Measurements from ENCODE around the gene MYO10. TPM values are rescaled to one million over a fixed set of nuclear protein-coding genes. Genes with fewer than 3 reads are reported as not detected.
A peak's percentile ranks its signal among the peaks of the same experiment; 100 is the strongest.
"Not testable (repeated sequence)": the region's sequence is repeated elsewhere in the genome, so short reads cannot be mapped to it uniquely, and the experiment has no call there.

MYO10 gene
- total RNA-seq, 4 donors from 2014 or later = 5.6 to 11.0 (median 6.4) TPM

- TF ChIP-seq POLR2A (IDR thresholded peaks at IDR 0.05) (no peak), CTCF (IDR thresholded peaks at IDR 0.05) (no peak), EP300 (IDR thresholded peaks at IDR 0.05) (no peak), POLR2AphosphoS5 (IDR thresholded peaks at IDR 0.05) (no peak)
- H3K9me3 ChIP-seq = no peaks in the 10 kb centered on the region
- 47 to 84% methylated on average over 5 of the region's 5 CpGs for WGBS, 2 donors (ENCODE audit: low coverage in 1 of 2)
- peaks cover 0 to 9% (median 0%) of the 10 kb centered on the region in 3 donors for H3K4me1 ChIP-seq
- H3K4me3 ChIP-seq = no peak overlapping the region
- H3K36me3 ChIP-seq = no peaks in the 10 kb centered on the region
- no peaks in the 10 kb centered on the region for H3K27me3 ChIP-seq
- no peak overlapping the region for H3K27ac ChIP-seq
- ATAC-seq = peak; percentile 25
Observed at GRCh38 chr5:16726538-16726946, 209.5 kb downstream of the MYO10 start.

GRCh38 chr5:16725575-16725974 lies 210.5 kb downstream of the MYO10 start:
- no peak for ATAC-seq
- peaks cover 0 to 9% (median 0%) of the 10 kb centered on the region in 3 donors for H3K4me1 ChIP-seq
- H3K36me3 ChIP-seq = no peaks in the 10 kb centered on the region
- H3K27ac ChIP-seq = no peak overlapping the region
- H3K27me3 ChIP-seq = no peaks in the 10 kb centered on the region
- TF ChIP-seq CTCF (IDR thresholded peaks at IDR 0.05) = no peak
- TF ChIP-seq EP300 (IDR thresholded peaks at IDR 0.05) = no peak
- no peak for TF ChIP-seq POLR2AphosphoS5 (IDR thresholded peaks at IDR 0.05)
- no peak for TF ChIP-seq POLR2A (IDR thresholded peaks at IDR 0.05)
- no peak overlapping the region for H3K4me3 ChIP-seq
- no peaks in the 10 kb centered on the region for H3K9me3 ChIP-seq
- 86 to 88% methylated on average over 4 to 5 of the region's 7 CpGs for WGBS, 2 donors (ENCODE audit: low coverage in 1 of 2)

DNA sequence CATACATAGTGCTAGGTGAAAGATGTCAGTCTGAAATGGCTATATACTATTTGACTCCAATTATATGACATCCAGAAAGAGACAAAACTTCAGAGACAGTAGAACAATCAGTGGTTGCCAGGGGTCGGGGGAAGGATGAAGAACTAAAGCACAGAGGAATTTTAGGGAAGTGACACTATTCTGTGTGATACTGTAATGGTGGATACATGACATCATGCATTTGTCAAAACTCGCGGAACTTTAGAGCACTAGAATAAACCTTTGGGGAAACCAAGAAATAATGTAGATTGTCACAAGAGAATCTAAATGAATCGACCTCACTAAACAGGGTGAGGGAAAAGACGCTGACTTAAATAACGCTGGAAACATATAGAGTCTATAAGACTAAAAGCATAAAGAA lies 212.3 kb downstream of the MYO10 start:
- Histone ChIP-seq H3K27ac (no peak overlapping the region), H3K4me1 (peaks cover 0 to 9% (median 0%) of the 10 kb centered on the region in 3 donors), H3K36me3 (no peaks in the 10 kb centered on the region), H3K9me3 (no peaks in the 10 kb centered on the region), H3K4me3 (no peak overlapping the region), H3K27me3 (no peaks in the 10 kb centered on the region)
- TF ChIP-seq CTCF (IDR thresholded peaks at IDR 0.05) (no peak), POLR2A (IDR thresholded peaks at IDR 0.05) (no peak), EP300 (IDR thresholded peaks at IDR 0.05) (no peak), POLR2AphosphoS5 (IDR thresholded peaks at IDR 0.05) (no peak)
- ATAC-seq = no peak
- 70 to 76% methylated on average over 5 to 6 of the region's 6 CpGs for WGBS, 2 donors (ENCODE audit: low coverage in 1 of 2)

DNA sequence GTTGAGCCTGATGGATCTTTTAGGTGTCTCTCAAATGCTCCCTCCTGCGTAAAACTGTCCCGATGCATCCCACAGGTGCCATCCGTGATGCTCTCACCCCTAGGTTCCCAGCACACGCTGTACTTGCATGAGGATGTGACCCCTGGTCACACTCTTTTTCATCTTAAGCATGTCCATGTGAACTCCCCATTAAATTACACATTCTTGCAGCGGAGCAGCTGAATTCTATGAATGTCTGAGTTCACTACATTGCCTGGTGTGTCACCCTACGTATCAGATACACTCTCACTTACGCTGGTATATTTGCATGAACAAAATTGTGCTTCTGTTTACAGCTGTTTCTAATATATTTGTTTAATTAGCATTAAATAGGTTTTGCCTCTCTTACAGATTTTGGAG lies 214.0 kb downstream of the MYO10 start:
- Histone ChIP-seq H3K27ac (no peak overlapping the region), H3K4me3 (no peak overlapping the region), H3K36me3 (no peaks in the 10 kb centered on the region), H3K9me3 (no peaks in the 10 kb centered on the region), H3K27me3 (no peaks in the 10 kb centered on the region), H3K4me1 (no peaks in the 10 kb centered on the region)
- ATAC-seq = no peak
- 77 to 79% methylated on average over 6 to 7 of the region's 7 CpGs for WGBS, 2 donors (ENCODE audit: low coverage in 1 of 2)
- TF ChIP-seq CTCF (IDR thresholded peaks at IDR 0.05) = no peak
- TF ChIP-seq EP300 (IDR thresholded peaks at IDR 0.05) = no peak
- no peak for TF ChIP-seq POLR2A (IDR thresholded peaks at IDR 0.05)
- no peak for TF ChIP-seq POLR2AphosphoS5 (IDR thresholded peaks at IDR 0.05)

DNA sequence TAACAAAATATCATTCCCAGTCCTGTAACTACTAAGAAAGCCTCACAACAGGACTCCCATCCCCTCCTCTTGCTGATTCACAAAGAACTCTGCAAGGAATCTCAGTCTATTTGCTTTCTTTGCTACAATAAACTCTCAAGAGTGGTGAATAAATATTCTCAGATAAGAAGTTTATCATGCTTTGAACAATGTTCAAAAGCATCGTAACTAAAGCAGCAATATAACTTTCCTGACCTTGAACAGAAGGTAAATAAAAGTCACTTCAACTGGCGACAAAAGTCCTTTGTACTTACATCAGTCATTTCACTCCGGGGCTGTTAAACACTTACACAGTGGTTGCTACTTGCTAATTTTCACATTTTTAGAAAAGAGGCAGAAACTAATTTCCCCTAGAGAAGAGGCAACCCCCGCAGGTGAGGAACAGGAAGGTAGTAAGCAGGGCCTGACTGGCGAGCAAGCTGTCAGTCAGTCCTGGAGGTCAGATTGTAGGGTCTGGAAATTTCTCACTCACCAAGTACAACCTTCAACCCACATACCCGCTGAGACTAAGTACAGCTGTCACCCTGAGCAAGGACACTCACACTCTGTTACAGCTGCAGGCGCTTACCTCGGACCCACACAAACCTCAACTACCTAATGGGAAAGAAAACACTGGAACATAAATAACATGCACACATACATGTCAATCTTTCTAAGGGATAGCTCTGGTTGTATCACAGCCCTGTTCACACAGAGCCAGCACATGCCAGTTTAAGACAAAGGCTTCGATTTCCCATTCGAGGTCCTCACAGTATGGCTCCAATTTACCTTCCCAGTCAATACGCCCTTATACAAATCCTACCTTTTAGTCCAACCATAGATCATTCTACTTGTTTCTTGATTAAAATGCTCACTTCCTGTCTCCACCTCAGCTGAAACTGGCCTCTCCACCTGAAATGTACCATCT lies 214.7 kb downstream of the MYO10 start:
- Histone ChIP-seq H3K4me3 (no peak overlapping the region), H3K9me3 (no peaks in the 10 kb centered on the region), H3K27ac (no peak overlapping the region), H3K36me3 (no peaks in the 10 kb centered on the region), H3K27me3 (no peaks in the 10 kb centered on the region), H3K4me1 (no peaks in the 10 kb centered on the region)
- 73 to 83% methylated on average over 4 to 10 of the region's 11 CpGs for WGBS, 2 donors (ENCODE audit: low coverage in 1 of 2)
- ATAC-seq = no peak
- no peak for TF ChIP-seq POLR2AphosphoS5 (IDR thresholded peaks at IDR 0.05)
- no peak for TF ChIP-seq POLR2A (IDR thresholded peaks at IDR 0.05)
- TF ChIP-seq CTCF (IDR thresholded peaks at IDR 0.05) = no peak
- no peak for TF ChIP-seq EP300 (IDR thresholded peaks at IDR 0.05)

GRCh38 chr5:16718036-16718435 lies 218.1 kb downstream of the MYO10 start:
- not testable (repeated sequence) for H3K27ac ChIP-seq, H3K4me1 ChIP-seq, H3K9me3 ChIP-seq, ATAC-seq, H3K4me3 ChIP-seq, H3K27me3 ChIP-seq, H3K36me3 ChIP-seq
- WGBS, 2 donors (ENCODE audit: low coverage in 1 of 2) = 80% methylated on average over 1 of the region's 23 CpGs; no CpG with 5 or more reads in 1 of the 2 donors
